GM19099 (cell line): ENCODE results near the gene DCST2.

Experiments used
- POLR2A ChIP-seq: IDR thresholded peaks from 3 replicates; pipeline ENCODE4 v1.6.1; 2011; ENCODE audit warnings: low read depth; ENCODE audit not compliant: insufficient read length; ENCODE audit errors: extremely low read depth

Gene DCST2

GRCh38 chr1:155073377-155074242 lies 40.0 kb upstream of the DCST2 start:
- no peak for TF ChIP-seq POLR2A

- no peak for TF ChIP-seq POLR2A
Measured at GRCh38 chr1:155072531-155073289, 39.1 kb upstream of the DCST2 start.

GRCh38 chr1:155071701-155072100 lies 38.1 kb upstream of the DCST2 start:
- TF ChIP-seq POLR2A: no peak

- no peak for TF ChIP-seq POLR2A
Measured at GRCh38 chr1:155070721-155071569, 37.4 kb upstream of the DCST2 start.

- no peak for TF ChIP-seq POLR2A
Measured at GRCh38 chr1:155070158-155070621, 36.6 kb upstream of the DCST2 start.

- TF ChIP-seq POLR2A: no peak
Measured at GRCh38 chr1:155069551-155070157, 36.1 kb upstream of the DCST2 start.

- TF ChIP-seq POLR2A: no peak
Measured at GRCh38 chr1:155068599-155068998, 35.0 kb upstream of the DCST2 start.

- no peak for TF ChIP-seq POLR2A
Measured at GRCh38 chr1:155066777-155067176, 33.2 kb upstream of the DCST2 start.

GRCh38 chr1:155064832-155065429 lies 31.4 kb upstream of the DCST2 start:
- no peak for TF ChIP-seq POLR2A

- no peak for TF ChIP-seq POLR2A
Measured at GRCh38 chr1:155064111-155064831, 30.7 kb upstream of the DCST2 start.

GRCh38 chr1:155063550-155064110 lies 30.0 kb upstream of the DCST2 start, which contains the start of gene EFNA4:
Gene EFNA4, plus strand, starts transcription at chr1:155063740. Its CDS starts 84 bp downstream, at chr1:155063824.
- TF ChIP-seq POLR2A: peak; percentile 71

GRCh38 chr1:155062702-155063411 lies 29.3 kb upstream of the DCST2 start:
- no peak for TF ChIP-seq POLR2A
